Motor neuron (in vitro differentiated cells): ENCODE measurements around the gene CACNA1G. TPM values are rescaled to one million over a fixed set of nuclear protein-coding genes. Genes with fewer than 3 reads are reported as not detected.

Source experiments
- ATAC-seq, 8 experiments: fragments of 200-7000 bp; cut with Tn5 transposase; replicated peaks in 6 of 8; 2 replicates each; pipeline ENCODE4 v1.8.0; 2021; ENCODE audit warnings: mild to moderate bottlenecking in 8 of 8, moderate library complexity in 8 of 8
- H3K27ac ChIP-seq, 2 donors: fragments of 250-450 bp; sonication (Bioruptor Pico); 2 replicates each; pipeline ENCODE4 v1.9.0; 2021; ENCODE audit warnings: antibody characterized with exemption in 2 of 2, mild to moderate bottlenecking in 2 of 2, moderate library complexity in 1 of 2
- H3K4me1 ChIP-seq, 2 donors: fragments of 250-450 bp; sonication (Bioruptor Pico); replicated peaks in 1 of 2; 2 replicates each; pipeline ENCODE4 v1.6.1; 2021; ENCODE audit warnings: antibody characterized with exemption in 2 of 2, mild to moderate bottlenecking in 2 of 2, moderate library complexity in 1 of 2
- H3K4me3 ChIP-seq, 5 donors: fragments of 250-450 bp; sonication (Bioruptor Pico); 2 replicates each; pipeline ENCODE4 v1.9.0; 2021; ENCODE audit warnings: antibody characterized with exemption in 5 of 5, mild to moderate bottlenecking in 5 of 5, moderate library complexity in 4 of 5
- WGBS, 10 experiments: fragments of 450-650 bp; shearing (Covaris generic); methylation state at CpG; one replicate each; pipeline ENCODE4 v1.0.0; 2022; 5-methylcytosine and 5-hydroxymethylcytosine counted together
- in situ Hi-C, 9 experiments: fragments of 400-800 bp; cut with MboI; loops; one replicate each; pipeline ENCODE4 v1.15.0; 2021; ENCODE audit warnings: low sequenced_read_pairs in 9 of 9, low pct_unique_long_range_greater_than_20kb in 2 of 9; ENCODE audit not compliant: unreplicated experiment in 9 of 9
- total RNA-seq, 8 experiments: library from RNA; unstranded; fragments of 300-600 nt; gene quantifications; 2 replicates each; pipeline versions ENCODE4 v1.2.3 to v1.2.4, GENCODE V29; 2022

CACNA1G gene
- total RNA-seq, 8 experiments from 2014 or later = 0.17 to 4.2 (median 0.62) TPM

DNA sequence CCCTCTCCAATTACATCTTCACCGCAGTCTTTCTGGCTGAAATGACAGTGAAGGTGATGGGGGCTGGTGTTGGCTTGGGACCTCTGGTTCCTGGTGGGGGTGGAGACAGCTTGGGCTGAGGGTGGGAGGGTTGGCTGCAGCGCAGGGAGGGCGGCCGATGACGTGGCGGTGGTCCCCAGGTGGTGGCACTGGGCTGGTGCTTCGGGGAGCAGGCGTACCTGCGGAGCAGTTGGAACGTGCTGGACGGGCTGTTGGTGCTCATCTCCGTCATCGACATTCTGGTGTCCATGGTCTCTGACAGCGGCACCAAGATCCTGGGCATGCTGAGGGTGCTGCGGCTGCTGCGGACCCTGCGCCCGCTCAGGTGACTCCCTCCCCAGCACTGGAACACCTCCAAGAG, 42.3 kb downstream of the CACNA1G start:
- no peak for ATAC-seq
- in situ Hi-C loops = no loop called here
- no peak overlapping the region for H3K27ac ChIP-seq
- peaks cover 51 to 54% of the 10 kb centered on the region in 2 donors for H3K4me1 ChIP-seq
- H3K4me3 ChIP-seq = no peak overlapping the region
- 65 to 93% methylated on average over 4 to 5 of the region's 18 CpGs; no CpG with 5 or more reads in 8 of the 10 experiments for WGBS, 10 experiments

DNA sequence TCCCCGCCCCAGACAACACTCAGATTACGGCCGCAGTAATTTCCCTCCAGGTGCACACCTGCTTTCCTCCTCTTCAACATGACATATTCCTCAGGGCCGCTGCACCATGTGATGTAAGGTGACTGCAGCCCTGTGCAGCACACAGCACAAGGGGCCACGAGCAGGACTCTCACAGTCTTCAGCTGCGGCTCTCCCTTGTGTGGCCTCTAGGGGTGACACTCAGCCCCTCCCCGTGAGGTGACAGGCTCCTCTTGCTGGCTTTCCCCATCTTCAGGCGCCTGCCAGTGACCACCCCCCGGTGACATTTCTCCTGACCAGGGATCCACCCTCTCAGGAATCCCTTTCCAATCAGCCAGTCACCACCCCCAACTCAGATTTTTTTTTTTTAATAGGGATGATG, 42.8 kb downstream of the CACNA1G start:
- Histone ChIP-seq H3K4me1 (peaks cover 51 to 54% of the 10 kb centered on the region in 2 donors), H3K27ac (no peak overlapping the region), H3K4me3 (no peak overlapping the region)
- peak in 6 of 8 experiments; percentile 43 to 85 (median 80) for ATAC-seq
- WGBS, 10 experiments = 20 to 100% (median 59%) methylated on average over 1 to 4 of the region's 9 CpGs; no CpG with 5 or more reads in 3 of the 10 experiments
- in situ Hi-C loops = no loop called here

DNA sequence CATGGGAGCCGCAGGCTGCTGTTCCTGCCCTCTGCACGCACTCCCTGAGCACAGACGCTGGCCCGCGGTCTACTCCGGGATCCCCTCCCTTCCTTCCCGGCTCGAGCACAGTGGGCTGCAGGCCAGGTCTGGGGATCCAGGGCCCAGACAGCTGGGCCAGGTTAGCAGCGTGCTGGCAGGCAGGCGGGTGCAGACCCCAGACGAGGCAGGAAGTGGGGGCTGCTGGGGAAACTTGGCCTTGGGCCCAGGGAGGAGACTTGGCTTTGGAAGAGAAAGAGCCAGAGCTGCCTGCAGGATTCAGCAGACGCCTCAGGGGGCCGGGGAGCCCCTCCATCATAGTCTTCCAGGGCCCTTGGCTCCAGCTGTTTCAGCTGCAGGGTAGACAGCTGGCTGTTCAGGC, 44.0 kb downstream of the CACNA1G start:
- 7% methylated on average over 3 of the region's 13 CpGs; no CpG with 5 or more reads in 9 of the 10 experiments for WGBS, 10 experiments
- Histone ChIP-seq H3K4me1 (peaks cover 63 to 65% of the 10 kb centered on the region in 2 donors), H3K27ac (no peak overlapping the region), H3K4me3 (no peak overlapping the region)
- in situ Hi-C loops = no loop called here
- ATAC-seq = peak in 6 of 8 experiments; percentile 11 to 82 (median 69)

DNA sequence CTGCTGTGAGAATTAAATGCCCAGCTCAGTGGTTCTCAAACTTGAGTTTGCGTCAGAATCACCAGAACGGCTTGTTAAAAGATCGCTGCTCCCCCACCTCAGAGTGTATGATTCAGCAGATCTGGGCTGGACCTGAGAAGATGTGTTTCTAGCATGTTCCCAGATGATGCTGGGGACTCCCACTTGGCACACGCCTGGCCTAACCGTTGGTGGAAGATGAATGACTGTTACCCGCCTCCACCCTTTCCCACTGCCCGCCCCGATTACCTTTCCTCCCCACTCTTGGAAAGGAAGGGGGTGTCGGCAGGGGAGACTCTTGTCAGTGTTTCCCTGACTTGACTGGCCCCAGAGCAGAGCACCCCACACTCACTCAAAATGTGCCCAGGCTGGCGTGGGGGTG, 44.9 kb downstream of the CACNA1G start:
- ATAC-seq = no peak
- 80 to 92% (median 88%) methylated on average over 1 to 9 of the region's 10 CpGs; no CpG with 5 or more reads in 6 of the 10 experiments for WGBS, 10 experiments
- peaks cover 65 to 68% of the 10 kb centered on the region in 2 donors for H3K4me1 ChIP-seq

DNA sequence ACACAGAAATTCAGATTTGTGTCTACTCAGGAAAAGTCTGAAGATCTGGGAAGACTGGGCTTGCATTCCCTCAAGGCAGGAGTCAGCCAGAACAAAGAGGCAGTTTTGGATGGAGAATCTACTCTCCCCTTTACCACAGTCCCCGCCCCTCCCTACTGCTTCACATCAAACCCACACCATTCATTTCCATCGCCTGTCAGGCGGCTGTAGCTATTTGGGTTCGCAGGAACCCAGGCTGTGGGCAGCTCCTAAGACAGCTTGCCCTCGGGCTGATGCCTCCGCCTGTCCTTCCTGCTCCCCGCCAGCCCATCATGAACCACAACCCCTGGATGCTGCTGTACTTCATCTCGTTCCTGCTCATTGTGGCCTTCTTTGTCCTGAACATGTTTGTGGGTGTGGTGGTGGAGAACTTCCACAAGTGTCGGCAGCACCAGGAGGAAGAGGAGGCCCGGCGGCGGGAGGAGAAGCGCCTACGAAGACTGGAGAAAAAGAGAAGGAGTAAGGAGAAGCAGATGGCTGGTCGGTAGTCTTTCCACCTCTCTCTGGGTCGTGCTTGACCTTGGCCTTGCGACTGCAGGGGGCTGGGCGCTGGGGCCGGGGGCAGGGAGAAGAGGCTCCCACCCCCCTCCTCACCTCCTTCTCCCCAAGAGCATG, 47.1 kb downstream of the CACNA1G start:
- WGBS, 10 experiments = 72 to 100% (median 88%) methylated on average over 1 to 10 of the region's 19 CpGs; no CpG with 5 or more reads in 5 of the 10 experiments
- in situ Hi-C loops = no loop called here
- H3K4me1 ChIP-seq = peaks cover 45 to 46% of the 10 kb centered on the region in 2 donors

More for the DNA sequence above, 44.9 kb downstream of the CACNA1G start:
- Histone ChIP-seq H3K4me3 (no peak overlapping the region), H3K27ac (no peak overlapping the region)
- in situ Hi-C loops = no loop called here

DNA sequence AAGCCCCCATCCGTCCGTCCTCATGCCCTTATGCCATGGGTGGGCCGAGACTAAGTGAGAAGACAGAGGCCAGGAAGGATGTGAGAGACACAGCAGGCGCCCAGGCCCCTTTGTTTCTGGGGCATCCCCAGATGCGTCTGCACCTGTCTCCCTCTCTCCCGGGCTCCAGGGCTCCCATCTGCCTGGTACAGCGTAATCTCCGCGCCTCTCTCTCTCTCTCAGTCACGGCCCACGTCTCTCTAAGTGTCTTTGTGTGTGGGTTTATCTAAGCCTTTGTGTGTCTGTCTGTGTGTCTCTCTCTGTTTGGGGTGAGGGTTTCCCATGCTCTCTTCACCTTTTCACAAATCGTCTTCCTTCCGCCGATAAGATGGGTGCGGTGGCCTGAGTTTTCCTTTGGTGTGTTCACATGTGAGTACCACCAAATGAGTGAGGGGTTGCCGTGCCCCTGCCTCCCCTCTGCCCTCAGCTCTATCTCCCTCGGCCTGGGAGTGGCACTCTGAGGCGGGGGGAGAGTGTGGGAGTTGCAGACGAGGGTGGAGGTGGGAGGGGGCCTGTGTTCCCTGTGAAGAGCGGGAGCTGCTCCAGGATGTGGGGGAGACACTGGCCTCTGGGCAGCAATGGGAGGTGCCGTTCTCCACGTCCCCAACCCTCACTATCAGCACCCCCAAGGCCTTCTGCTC, 48.3 kb downstream of the CACNA1G start:
- WGBS, 10 experiments = 53 to 83% (median 70%) methylated on average over 1 to 4 of the region's 22 CpGs; no CpG with 5 or more reads in 5 of the 10 experiments
- peaks cover 42% of the 10 kb centered on the region in 2 donors for H3K4me1 ChIP-seq
- in situ Hi-C loops = no loop called here

More for the DNA sequence above, 47.1 kb downstream of the CACNA1G start:
- no peak for ATAC-seq
- no peak overlapping the region for H3K27ac ChIP-seq
- H3K4me3 ChIP-seq = no peak overlapping the region

DNA sequence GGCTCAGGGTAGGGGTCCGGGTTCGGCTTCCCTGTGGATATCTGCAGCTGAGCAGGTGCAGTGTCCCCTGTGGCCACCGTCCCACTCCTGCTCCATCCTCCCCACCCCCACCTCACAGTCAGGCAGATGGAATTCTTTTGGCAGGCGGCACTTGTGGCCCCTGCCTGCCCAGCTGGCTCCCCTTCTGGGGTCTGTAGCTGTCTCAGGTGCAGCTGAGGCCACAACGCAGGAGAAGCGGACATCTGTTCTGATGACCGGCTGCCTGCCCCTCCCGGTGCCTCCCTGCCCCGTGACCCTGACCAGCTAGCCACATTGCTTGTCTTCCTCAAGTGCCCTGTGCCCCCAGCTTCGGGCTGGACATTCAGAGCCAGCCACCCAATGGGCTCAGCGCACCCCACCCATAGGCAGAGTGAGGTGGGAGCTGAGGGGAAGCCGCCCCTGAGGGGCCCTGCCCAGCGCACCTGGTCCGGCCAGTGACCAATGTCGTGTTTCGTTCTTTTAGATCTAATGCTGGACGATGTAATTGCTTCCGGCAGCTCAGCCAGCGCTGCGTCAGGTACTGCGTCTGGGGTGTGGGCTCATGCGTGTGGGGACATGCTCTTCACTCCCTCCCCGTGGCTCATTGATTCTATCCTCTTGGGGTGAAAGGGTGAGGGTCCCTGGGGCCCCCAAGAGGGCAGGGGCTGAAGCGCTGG, 49.0 kb downstream of the CACNA1G start:
- no peak overlapping the region for H3K4me3 ChIP-seq
- 20 to 100% (median 82%) methylated on average over 1 to 4 of the region's 24 CpGs; no CpG with 5 or more reads in 6 of the 10 experiments for WGBS, 10 experiments
- peaks cover 37% of the 10 kb centered on the region in 2 donors for H3K4me1 ChIP-seq

More for the DNA sequence above, 48.3 kb downstream of the CACNA1G start:
- Histone ChIP-seq H3K4me3 (no peak overlapping the region), H3K27ac (peak overlapping the region; percentile 5 to 22)
- ATAC-seq = peak in 5 of 8 experiments; percentile 18 to 42 (median 39)

DNA sequence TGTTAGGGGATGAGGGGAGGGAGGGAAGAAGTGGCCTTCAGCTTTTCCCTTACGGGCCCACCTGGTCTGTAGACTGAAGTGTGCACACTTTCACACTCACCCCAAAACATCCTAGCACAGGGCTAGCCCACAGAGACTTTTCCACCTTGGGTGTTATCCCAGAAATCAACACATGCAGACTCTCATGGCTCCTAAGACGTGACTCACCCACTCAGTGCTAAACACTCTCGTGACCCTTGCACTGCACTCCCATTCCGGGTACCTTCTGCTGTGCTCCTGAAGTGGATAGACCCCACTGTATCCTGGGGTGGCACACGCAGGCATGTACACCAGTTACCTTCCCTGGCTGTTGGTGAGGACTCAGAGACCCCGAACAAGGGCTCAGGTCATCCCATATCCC, 51.1 kb downstream of the CACNA1G start:
- Histone ChIP-seq H3K4me1 (peaks cover 30 to 33% of the 10 kb centered on the region in 2 donors), H3K27ac (no peak overlapping the region), H3K4me3 (no peak overlapping the region)
- in situ Hi-C loops = no loop called here
- ATAC-seq = peak in 2 of 8 experiments; percentile 27 to 51
- WGBS, 10 experiments = 40 to 92% (median 70%) methylated on average over 1 to 2 of the region's 6 CpGs; no CpG with 5 or more reads in 6 of the 10 experiments

More for the DNA sequence above, 49.0 kb downstream of the CACNA1G start:
- ATAC-seq = peak in 5 of 8 experiments; percentile 4 to 36 (median 23)
- in situ Hi-C loops = no loop called here
- peak overlapping the region; percentile 4 to 5 for H3K27ac ChIP-seq

DNA sequence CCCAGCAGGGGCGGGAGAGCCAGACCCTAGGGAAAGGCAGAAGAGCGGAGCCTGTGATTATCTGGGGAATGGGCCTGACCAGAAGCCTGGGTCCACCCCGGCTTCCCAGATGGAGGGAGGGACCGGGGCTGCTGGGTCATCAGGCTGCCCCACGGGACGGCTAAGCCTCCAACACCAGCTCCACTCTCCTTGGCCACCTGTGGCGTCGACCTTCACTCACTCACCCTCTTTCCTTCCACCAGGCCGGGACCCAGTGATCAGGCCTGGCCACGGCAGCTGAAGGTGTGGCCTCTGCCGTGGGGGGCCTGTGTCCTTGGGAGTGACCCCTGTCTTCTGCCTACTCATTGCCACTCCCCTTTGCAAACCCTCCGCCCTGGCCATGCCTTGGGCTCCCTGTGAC, 51.8 kb downstream of the CACNA1G start:
- Histone ChIP-seq H3K27ac (no peak overlapping the region), H3K4me3 (no peak overlapping the region), H3K4me1 (peaks cover 30 to 33% of the 10 kb centered on the region in 2 donors)
- in situ Hi-C loops = no loop called here
- peak in 1 of 8 experiments; percentile 19 for ATAC-seq
- 94% methylated on average over 3 of the region's 12 CpGs; no CpG with 5 or more reads in 9 of the 10 experiments for WGBS, 10 experiments

DNA sequence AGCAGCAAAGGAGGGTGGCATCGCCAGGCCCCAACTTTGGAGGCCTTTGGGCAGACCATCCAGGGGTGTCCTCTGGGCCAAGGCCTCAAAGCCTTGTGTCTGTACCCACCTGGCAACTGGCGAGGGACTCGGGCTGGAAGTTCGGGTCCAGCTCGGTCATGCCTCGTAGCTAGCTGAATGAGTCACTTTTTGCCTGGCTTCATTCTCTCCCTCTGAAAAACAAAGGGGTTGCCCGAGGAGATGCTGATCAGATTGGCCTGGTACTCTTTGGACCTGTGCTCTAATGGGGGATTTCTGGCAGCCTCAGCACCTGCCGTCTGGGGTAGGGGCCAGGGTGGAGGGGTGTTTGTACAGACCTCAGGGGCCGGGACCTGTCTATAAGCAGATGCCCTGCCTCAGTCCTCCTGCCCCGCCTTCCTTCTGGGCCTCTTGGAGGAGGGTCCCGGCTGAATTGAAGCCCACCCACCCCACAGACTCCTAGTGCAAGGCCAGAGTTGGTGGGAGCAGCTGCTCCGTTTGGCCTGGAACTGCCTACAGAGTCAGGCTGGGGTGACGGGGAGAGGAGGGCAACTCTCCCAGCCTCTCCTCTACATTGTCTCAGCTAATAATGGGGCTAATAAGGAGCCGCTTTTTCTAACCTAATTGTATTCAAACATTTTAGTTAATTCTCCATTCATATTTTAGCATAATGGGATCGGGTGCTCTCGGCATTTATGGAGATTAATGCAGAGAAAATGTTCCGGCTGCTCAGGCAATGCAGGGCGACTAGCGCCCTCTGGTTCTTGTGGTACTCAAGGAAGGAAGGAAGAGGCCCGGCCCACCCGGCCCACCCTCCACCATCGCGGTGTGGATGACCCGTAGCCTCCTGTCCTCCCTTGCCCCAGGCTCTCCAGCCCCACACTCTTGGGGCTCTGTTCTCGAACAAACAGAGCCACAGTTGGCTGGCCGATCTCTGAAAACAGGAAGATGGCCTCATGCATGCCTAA, 52.8 kb downstream of the CACNA1G start:
- Histone ChIP-seq H3K4me1 (peaks cover 33% of the 10 kb centered on the region in 2 donors), H3K27ac (no peak overlapping the region), H3K4me3 (no peak overlapping the region)
- in situ Hi-C loops = no loop called here
- peak in 7 of 8 experiments; percentile 14 to 93 (median 45) for ATAC-seq
- WGBS, 10 experiments = 27 to 100% (median 75%) methylated on average over 1 to 10 of the region's 26 CpGs; no CpG with 5 or more reads in 3 of the 10 experiments

DNA sequence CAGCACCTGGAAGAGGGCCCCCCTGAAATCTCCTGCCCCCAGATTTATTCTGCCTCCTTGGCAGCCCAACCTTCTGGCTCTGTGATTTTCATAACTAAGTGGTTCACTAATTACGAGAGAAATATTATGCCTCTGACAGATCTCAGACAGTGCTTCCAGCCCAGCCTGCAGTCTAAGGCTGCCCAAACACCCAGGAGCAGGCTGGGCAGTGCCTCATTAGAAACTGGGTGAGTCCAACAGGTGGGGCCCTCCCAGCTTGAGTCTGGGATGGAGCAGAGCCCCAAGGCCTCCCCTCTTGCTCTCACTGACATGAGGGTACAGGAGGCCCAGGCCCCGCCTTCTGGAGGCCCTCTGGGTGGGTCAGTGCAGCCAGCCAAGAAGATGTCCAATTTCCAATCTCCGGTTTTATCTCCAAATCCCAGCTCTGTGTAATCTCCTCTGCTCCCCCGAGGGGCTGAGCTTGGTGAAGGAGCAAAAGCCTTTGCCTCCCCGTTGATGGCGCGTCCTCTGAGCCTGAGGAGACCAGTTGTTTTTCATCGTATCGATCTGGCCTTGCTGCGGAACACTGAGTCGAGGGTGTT, 54.0 kb downstream of the CACNA1G start:
- no peak overlapping the region for H3K27ac ChIP-seq
- ATAC-seq = no peak
- in situ Hi-C loops = no loop called here
- H3K4me1 ChIP-seq = peaks cover 26 to 32% of the 10 kb centered on the region in 2 donors
- 89 to 93% methylated on average over 2 to 9 of the region's 11 CpGs; no CpG with 5 or more reads in 8 of the 10 experiments for WGBS, 10 experiments
- no peak overlapping the region for H3K4me3 ChIP-seq
